DOHH2 (cell line): ENCODE results near the gene LEF1.

ENCODE experiments used
- H3F3A ChIP-seq: fragments of 200-600 bp; sonication (generic), shearing (Covaris generic); 2 replicates; pipeline ENCODE4 v1.6.0; 2016; ENCODE audit warnings: antibody characterized with exemption, mild to moderate bottlenecking; ENCODE audit not compliant: control insufficient read depth, insufficient read depth
- H3K27ac ChIP-seq: fragments of 200-600 bp; sonication (generic); 2 replicates; pipeline ENCODE4 v1.5.1; 2014; ENCODE audit warnings: low read depth, mild to moderate bottlenecking, low read length, moderate library complexity
- H3K27me3 ChIP-seq: fragments of 200-600 bp; sonication (generic); 2 replicates; pipeline ENCODE4 v1.6.1; 2014; ENCODE audit warnings: mild to moderate bottlenecking, low read length, mixed read lengths; ENCODE audit not compliant: control insufficient read depth
- H3K36me3 ChIP-seq: fragments of 200-600 bp; sonication (generic); 2 replicates; pipeline ENCODE4 v1.6.1; 2014; ENCODE audit warnings: mild to moderate bottlenecking, low read length, moderate library complexity, mixed read lengths; ENCODE audit not compliant: control insufficient read depth
- H3K4me1 ChIP-seq: fragments of 200-600 bp; sonication (generic); 2 replicates; pipeline ENCODE4 v1.6.1; 2014; ENCODE audit warnings: mild to moderate bottlenecking, low read length, mixed read lengths; ENCODE audit not compliant: control insufficient read depth
- H3K4me2 ChIP-seq: fragments of 200-600 bp; sonication (generic); 2 replicates; pipeline ENCODE4 v1.6.0; 2014; ENCODE audit warnings: mild to moderate bottlenecking, low read length, moderate library complexity
- H3K4me3 ChIP-seq: fragments of 200-600 bp; sonication (generic); 2 replicates; pipeline ENCODE4 v1.5.1; 2014; ENCODE audit warnings: mild to moderate bottlenecking, low read length, mixed read lengths
- H3K79me2 ChIP-seq: fragments of 200-600 bp; sonication (generic); 2 replicates; pipeline ENCODE4 v1.6.1; 2014; ENCODE audit warnings: mild to moderate bottlenecking, low read length, mixed read lengths; ENCODE audit not compliant: control insufficient read depth
- H3K9me2 ChIP-seq: fragments of 200-600 bp; sonication (generic); replicated peaks from 2 replicates; pipeline ENCODE4 v1.6.1; 2014; ENCODE audit warnings: mild to moderate bottlenecking, low read length, mixed read lengths; ENCODE audit not compliant: control insufficient read depth
- H3K9me3 ChIP-seq: fragments of 200-600 bp; sonication (generic); 2 replicates; pipeline ENCODE4 v1.6.1; 2014; ENCODE audit warnings: antibody characterized with exemption, low read length, mixed read lengths; ENCODE audit not compliant: control insufficient read depth, insufficient read depth
- H4K20me1 ChIP-seq: fragments of 200-600 bp; sonication (generic); 2 replicates; pipeline ENCODE4 v1.6.0; 2014; ENCODE audit warnings: low read depth, mild to moderate bottlenecking, antibody characterized with exemption, low read length, moderate library complexity; ENCODE audit not compliant: control insufficient read depth, insufficient read depth
- EZH2phosphoT487 ChIP-seq: fragments of 200-600 bp; sonication (generic); IDR thresholded peaks from 2 replicates; pipeline ENCODE4 v1.6.1; 2017; ENCODE audit warnings: borderline replicate concordance, mild to moderate bottlenecking, antibody characterized with exemption, low read length, moderate library complexity, mixed read lengths
- TF ChIP-seq, protein P1 (sequence below): fragments of 200-600 bp; sonication (generic); IDR thresholded peaks from one replicate; pipeline ENCODE4 v1.5.1; 2014; ENCODE audit warnings: antibody characterized with exemption, mild to moderate bottlenecking, low read depth, low read length; ENCODE audit not compliant: poor library complexity, severe bottlenecking

Gene LEF1

GRCh38 chr4:108118505-108118904 is 50.2 kb downstream of the LEF1 start:
- Histone ChIP-seq H4K20me1 (peaks cover 3% of the 10 kb centered on the region; the same call in 1 of the 2 replicates), H3K27ac (no peak overlapping the region), H3K9me2 (no peaks in the 10 kb centered on the region; the same call in 1 of the 2 replicates), H3K9me3 (no peaks in the 10 kb centered on the region), H3F3A (0 out of 2 replicates have a peak, but pooled peaks cover 2% of the 10 kb centered on the region), H3K27me3 (no peaks in the 10 kb centered on the region), H3K4me3 (no peak overlapping the region), H3K36me3 (no peaks in the 10 kb centered on the region), H3K79me2 (0 out of 2 replicates have a peak, but pooled peaks cover 5% of the 10 kb centered on the region), H3K4me1 (peaks cover 20% of the 10 kb centered on the region), H3K4me2 (no peak overlapping the region)
- TF ChIP-seq, protein P1, sequence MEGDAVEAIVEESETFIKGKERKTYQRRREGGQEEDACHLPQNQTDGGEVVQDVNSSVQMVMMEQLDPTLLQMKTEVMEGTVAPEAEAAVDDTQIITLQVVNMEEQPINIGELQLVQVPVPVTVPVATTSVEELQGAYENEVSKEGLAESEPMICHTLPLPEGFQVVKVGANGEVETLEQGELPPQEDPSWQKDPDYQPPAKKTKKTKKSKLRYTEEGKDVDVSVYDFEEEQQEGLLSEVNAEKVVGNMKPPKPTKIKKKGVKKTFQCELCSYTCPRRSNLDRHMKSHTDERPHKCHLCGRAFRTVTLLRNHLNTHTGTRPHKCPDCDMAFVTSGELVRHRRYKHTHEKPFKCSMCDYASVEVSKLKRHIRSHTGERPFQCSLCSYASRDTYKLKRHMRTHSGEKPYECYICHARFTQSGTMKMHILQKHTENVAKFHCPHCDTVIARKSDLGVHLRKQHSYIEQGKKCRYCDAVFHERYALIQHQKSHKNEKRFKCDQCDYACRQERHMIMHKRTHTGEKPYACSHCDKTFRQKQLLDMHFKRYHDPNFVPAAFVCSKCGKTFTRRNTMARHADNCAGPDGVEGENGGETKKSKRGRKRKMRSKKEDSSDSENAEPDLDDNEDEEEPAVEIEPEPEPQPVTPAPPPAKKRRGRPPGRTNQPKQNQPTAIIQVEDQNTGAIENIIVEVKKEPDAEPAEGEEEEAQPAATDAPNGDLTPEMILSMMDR, result no peak
- TF ChIP-seq EZH2phosphoT487, result no peak

DNA sequence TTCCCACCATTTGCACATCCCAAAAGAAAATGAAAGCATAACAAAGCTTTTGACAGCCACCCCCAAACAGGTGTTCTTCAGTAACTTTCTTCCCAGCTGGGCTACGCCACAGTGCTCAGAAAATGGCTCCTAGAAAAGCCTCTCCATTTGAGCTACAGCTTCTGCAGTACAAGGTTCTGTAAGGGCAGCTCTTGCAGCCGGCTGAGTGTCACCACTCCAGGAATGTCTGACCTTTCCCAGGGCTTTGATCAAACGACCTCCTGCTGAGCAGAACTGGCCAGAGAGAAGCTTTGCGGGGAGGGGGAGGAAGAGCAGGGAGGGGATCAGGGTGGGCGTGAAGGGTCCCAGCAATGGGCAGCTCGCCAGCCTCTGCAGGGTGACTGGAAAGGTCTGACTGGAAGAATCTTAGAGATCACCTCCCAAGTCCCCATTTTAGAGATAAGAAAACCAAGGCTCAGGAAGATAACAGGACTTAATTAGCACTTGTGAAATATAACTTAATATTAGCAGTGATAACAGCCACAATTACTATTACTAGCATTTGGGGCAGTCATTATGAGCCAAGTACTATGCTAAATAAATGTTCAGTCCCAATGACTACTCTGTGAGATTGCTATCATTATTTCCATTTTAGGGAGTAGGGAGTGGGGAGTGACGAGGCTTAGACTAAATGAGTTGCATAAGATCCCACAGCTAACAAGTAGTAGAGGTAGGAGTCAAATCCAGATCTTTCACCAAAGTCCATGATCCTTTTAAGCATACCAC is 51.1 kb downstream of the LEF1 start:
- peaks cover 3% of the 10 kb centered on the region; the same call in 1 of the 2 replicates for H4K20me1 ChIP-seq
- H3K4me3 ChIP-seq, result no peak overlapping the region
- 0 out of 2 replicates have a peak, but pooled peaks cover 5% of the 10 kb centered on the region for H3K79me2 ChIP-seq
- H3K27ac ChIP-seq, result no peak overlapping the region
- no peaks in the 10 kb centered on the region for H3K27me3 ChIP-seq
- H3K9me2 ChIP-seq, result no peaks in the 10 kb centered on the region
- no peaks in the 10 kb centered on the region for H3K9me3 ChIP-seq
- H3K4me2 ChIP-seq, result no peak overlapping the region
- H3K4me1 ChIP-seq, result peaks cover 25% of the 10 kb centered on the region
- TF ChIP-seq, protein P1, result no peak
- no peak for TF ChIP-seq EZH2phosphoT487
- no peaks in the 10 kb centered on the region for H3K36me3 ChIP-seq
- 0 out of 2 replicates have a peak, but pooled peaks cover 2% of the 10 kb centered on the region for H3F3A ChIP-seq

DNA sequence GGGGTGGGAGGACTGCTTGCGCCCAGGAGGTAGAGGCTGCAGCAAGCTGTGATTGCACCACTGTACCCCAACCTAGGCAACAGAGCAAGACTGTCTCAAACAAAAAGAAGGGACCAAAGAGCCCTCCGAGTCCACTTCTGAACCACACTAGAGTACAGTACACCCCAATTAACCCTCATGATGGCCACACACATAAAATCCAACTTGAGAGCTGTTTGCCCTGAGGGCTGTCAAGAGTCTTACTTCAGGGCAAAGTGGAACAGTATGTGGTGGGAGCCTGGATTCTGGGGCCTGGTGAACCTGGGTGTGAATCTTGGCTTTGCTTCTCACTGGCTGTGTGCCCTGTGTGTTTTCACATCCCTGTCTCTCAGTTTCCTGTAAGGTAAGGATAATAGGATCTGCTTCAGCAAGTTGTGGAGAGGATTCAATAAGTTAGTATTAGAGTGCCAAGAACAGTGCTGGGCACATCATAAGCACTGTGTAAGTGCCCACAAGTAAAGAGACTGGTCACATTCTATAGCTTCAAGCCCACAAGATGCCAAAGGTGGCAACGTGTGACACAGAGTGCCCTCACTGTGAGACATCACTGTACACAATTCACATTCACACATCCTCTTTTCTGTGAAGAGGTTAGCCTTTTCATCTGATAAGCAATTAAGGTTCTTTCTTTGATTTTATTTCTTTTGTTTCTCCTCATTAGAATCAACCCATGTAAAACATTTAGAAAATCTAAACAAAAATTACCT is 52.1 kb downstream of the LEF1 start:
- Histone ChIP-seq H3K9me3 (no peaks in the 10 kb centered on the region), H3K4me1 (peaks cover 25% of the 10 kb centered on the region), H3K9me2 (no peaks in the 10 kb centered on the region), H4K20me1 (peaks cover 3% of the 10 kb centered on the region; the same call in 1 of the 2 replicates), H3K79me2 (0 out of 2 replicates have a peak, but pooled peaks cover 3% of the 10 kb centered on the region), H3K4me2 (no peak overlapping the region), H3K27ac (no peak overlapping the region), H3K36me3 (no peaks in the 10 kb centered on the region), H3K27me3 (no peaks in the 10 kb centered on the region), H3K4me3 (no peak overlapping the region), H3F3A (0 out of 2 replicates have a peak, but pooled peaks cover 2% of the 10 kb centered on the region)
- no peak for TF ChIP-seq EZH2phosphoT487
- TF ChIP-seq, protein P1, result no peak
